ENCODE measurements around the gene ZNF652.

GRCh38 chr17:49361129-49361901, 735 bp downstream of the ZNF652 start:
- no peak for TF ChIP-seq CTCF (conservative IDR thresholded peaks at IDR 0.05; ENCODE audit: low read length)
- no peak for TF ChIP-seq EZH2phosphoT487 (IDR thresholded peaks at IDR 0.05; ENCODE audit: borderline replicate concordance)

All from Loucy (cell line).